PC-3 (cell line): ENCODE results near the gene IL20RA. TPM values are rescaled to one million over a fixed set of nuclear protein-coding genes. Genes with fewer than 3 reads are reported as not detected.

ENCODE experiments used
- ATAC-seq: fragments of 200-7000 bp; cut with Tn5 transposase; 2 replicates; pipeline ENCODE4 v1.9.1; 2020; ENCODE audit warnings: mild to moderate bottlenecking, moderate library complexity
- BruUV-seq: library from RNA; stranded (reverse); fragments of 400-500 nt; replicated peaks from 2 replicates; lab custom pipeline; 2021; lab: Mats Ljungman, UMichigan
- CTCF ChIA-PET: fragments of 300-600 bp; sonication (Branson Sonifier 250); formaldehyde crosslinking; loops from one replicate; lab custom pipeline; 2022; ENCODE audit warnings: antibody characterized with exemption; lab: Charles Lee
- POLR2A ChIA-PET: fragments of 300-600 bp; sonication (Branson Sonifier 250); formaldehyde crosslinking; loops from one replicate; lab custom pipeline; 2022; ENCODE audit warnings: antibody characterized with exemption; ENCODE audit not compliant: unreplicated experiment; lab: Charles Lee
- DNase-seq: peaks from one replicate; pipeline ENCODE4 v3.0.0-alpha.2; 2015
- H2AFZ ChIP-seq: fragments of 300-600 bp; sonication (generic); 2 replicates; pipeline ENCODE4 v1.6.0; 2016; ENCODE audit warnings: antibody characterized with exemption, low read length
- H3F3A ChIP-seq: fragments of 300-600 bp; sonication (generic); one replicate; pipeline ENCODE4 v1.6.0; 2017; ENCODE audit warnings: antibody characterized with exemption, low read length, control low read depth, mild to moderate bottlenecking; ENCODE audit not compliant: unreplicated experiment
- H3K27ac ChIP-seq: fragments of 300-600 bp; sonication (generic); 2 replicates; pipeline ENCODE4 v1.5.1; 2016; ENCODE audit warnings: mild to moderate bottlenecking, low read length
- H3K27me3 ChIP-seq: fragments of 300-600 bp; sonication (generic); 2 replicates; pipeline ENCODE4 v1.6.1; 2016; ENCODE audit warnings: low read length, mixed read lengths
- H3K36me3 ChIP-seq: fragments of 300-600 bp; sonication (generic); 2 replicates; pipeline ENCODE4 v1.6.1; 2016; ENCODE audit warnings: low read depth, mixed run types, low read length, mixed read lengths
- H3K4me1 ChIP-seq: fragments of 300-600 bp; sonication (generic); 2 replicates; pipeline ENCODE4 v1.5.1; 2016; ENCODE audit warnings: low read length; ENCODE audit not compliant: insufficient read depth
- H3K4me2 ChIP-seq: fragments of 300-600 bp; sonication (generic); 2 replicates; pipeline ENCODE4 v1.6.0; 2016; ENCODE audit warnings: low read length
- H3K4me3 ChIP-seq: fragments of 300-600 bp; sonication (generic); 2 replicates; pipeline ENCODE4 v1.5.1; 2016; ENCODE audit warnings: mild to moderate bottlenecking, low read length, mixed read lengths
- H3K79me2 ChIP-seq: fragments of 300-600 bp; sonication (generic); 2 replicates; pipeline ENCODE4 v1.6.1; 2017; ENCODE audit warnings: low read length, mixed read lengths
- H3K9ac ChIP-seq: fragments of 300-600 bp; sonication (generic); 2 replicates; pipeline ENCODE4 v1.6.0; 2016; ENCODE audit warnings: mild to moderate bottlenecking, low read length
- H3K9me2 ChIP-seq: fragments of 300-600 bp; sonication (generic); replicated peaks from 2 replicates; pipeline ENCODE4 v1.6.1; 2016; ENCODE audit warnings: mixed run types, low read length, mixed read lengths
- H3K9me3 ChIP-seq: fragments of 300-600 bp; sonication (generic); 2 replicates; pipeline ENCODE4 v1.6.1; 2016; ENCODE audit warnings: low read length, mixed read lengths
- H4K20me1 ChIP-seq: fragments of 300-600 bp; sonication (generic); 2 replicates; pipeline ENCODE4 v1.6.1; 2016; ENCODE audit warnings: low read length, mixed read lengths
- EZH2 ChIP-seq: fragments of 300-600 bp; sonication (generic); IDR thresholded peaks from one replicate; pipeline ENCODE4 v1.6.1; 2017; ENCODE audit warnings: antibody characterized with exemption, mild to moderate bottlenecking, low read length; ENCODE audit not compliant: unreplicated experiment
- EZH2phosphoT487 ChIP-seq: fragments of 300-600 bp; sonication (generic); IDR thresholded peaks from 2 replicates; pipeline ENCODE4 v1.6.1; 2018; ENCODE audit warnings: mild to moderate bottlenecking, antibody characterized with exemption, low read length, borderline replicate concordance
- intact Hi-C: fragments of 100-400 bp; cut with micrococcal nuclease; formaldehyde crosslinking; loops from 2 replicates; pipeline ENCODE4 v1.9.0; 2023
- total RNA-seq: library from RNA; depleted of rRNA; stranded (reverse); fragments of >200 nt; gene quantifications from 2 replicates; pipeline ENCODE4 v1.2.3, GENCODE V29; 2014
- TF ChIP-seq, protein P1 (sequence below): fragments of 300-600 bp; sonication (generic); conservative IDR thresholded peaks from 2 replicates; pipeline ENCODE4 v1.5.1; 2017; ENCODE audit warnings: antibody characterized with exemption, low read depth, mild to moderate bottlenecking, low read length

The IL20RA gene
- total RNA-seq, 1 experiment from 2014 or later: 6.0 TPM

DNA sequence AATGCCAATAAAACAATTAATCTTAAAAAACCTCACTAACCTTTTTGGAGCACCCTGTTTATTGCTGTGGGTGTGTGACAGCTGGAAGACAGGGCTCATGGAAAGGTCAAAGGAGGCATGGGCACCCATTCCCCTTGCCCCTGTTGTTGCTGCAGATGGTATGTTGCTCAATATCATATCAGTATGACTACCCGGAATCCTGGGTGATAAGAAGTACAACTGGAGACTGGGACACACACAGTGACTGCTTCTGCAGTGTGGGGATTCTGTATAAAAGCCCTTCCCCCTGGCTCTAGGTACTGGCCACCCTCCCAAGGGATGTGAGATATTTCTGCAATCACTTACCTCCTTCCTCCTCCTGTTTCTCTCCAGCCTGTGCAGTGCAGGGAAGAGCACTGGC is 47.3 kb upstream of the IL20RA start:
- Histone ChIP-seq H3K4me3 (no peak overlapping the region), H3K36me3 (no peaks in the 10 kb centered on the region), H2AFZ (no peak overlapping the region), H3K9me3 (no peaks in the 10 kb centered on the region), H3K4me2 (no peak overlapping the region), H3K9me2 (no peaks in the 10 kb centered on the region), H3K79me2 (no peaks in the 10 kb centered on the region), H3K27ac (no peak overlapping the region), H3K27me3 (no peaks in the 10 kb centered on the region), H3F3A (no peaks in the 10 kb centered on the region), H3K9ac (no peak overlapping the region), H3K4me1 (0 out of 2 replicates have a peak, but pooled peaks cover 4% of the 10 kb centered on the region), H4K20me1 (no peaks in the 10 kb centered on the region)
- ChIA-PET POLR2A (no interaction called here), CTCF (no interaction called here)
- ATAC-seq: no peak
- intact Hi-C loops: no loop called here
- TF ChIP-seq, protein P1, sequence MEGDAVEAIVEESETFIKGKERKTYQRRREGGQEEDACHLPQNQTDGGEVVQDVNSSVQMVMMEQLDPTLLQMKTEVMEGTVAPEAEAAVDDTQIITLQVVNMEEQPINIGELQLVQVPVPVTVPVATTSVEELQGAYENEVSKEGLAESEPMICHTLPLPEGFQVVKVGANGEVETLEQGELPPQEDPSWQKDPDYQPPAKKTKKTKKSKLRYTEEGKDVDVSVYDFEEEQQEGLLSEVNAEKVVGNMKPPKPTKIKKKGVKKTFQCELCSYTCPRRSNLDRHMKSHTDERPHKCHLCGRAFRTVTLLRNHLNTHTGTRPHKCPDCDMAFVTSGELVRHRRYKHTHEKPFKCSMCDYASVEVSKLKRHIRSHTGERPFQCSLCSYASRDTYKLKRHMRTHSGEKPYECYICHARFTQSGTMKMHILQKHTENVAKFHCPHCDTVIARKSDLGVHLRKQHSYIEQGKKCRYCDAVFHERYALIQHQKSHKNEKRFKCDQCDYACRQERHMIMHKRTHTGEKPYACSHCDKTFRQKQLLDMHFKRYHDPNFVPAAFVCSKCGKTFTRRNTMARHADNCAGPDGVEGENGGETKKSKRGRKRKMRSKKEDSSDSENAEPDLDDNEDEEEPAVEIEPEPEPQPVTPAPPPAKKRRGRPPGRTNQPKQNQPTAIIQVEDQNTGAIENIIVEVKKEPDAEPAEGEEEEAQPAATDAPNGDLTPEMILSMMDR: no peak
- TF ChIP-seq EZH2: no peak
- TF ChIP-seq EZH2phosphoT487: no peak
- DNase-seq: no peak
- no TSS peak for BruUV-seq

DNA sequence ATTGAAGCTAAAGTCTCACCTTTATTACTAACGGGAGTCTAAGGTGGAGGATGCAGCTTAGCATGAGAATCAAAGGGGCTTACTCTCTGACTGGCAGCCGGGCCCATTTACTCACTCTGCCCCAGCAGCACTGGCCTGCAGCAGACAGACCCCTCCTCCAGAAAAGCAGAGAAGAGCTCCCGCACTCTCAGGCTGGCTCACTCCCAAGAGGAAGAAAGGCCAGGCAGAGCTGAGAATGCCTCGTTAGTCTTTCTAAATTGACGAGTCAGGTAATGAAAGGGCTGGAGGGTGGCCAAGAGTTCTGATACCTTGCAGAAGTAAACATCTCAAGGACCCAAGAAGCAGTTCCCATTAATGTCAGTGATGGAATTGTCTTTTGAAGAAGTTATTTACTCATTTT is 44.5 kb upstream of the IL20RA start:
- BruUV-seq: no TSS peak
- DNase-seq (no peak), ATAC-seq (no peak)
- no peak overlapping the region for H3K4me2 ChIP-seq
- H3K36me3 ChIP-seq: no peaks in the 10 kb centered on the region
- H3K9me2 ChIP-seq: no peaks in the 10 kb centered on the region
- no peak overlapping the region for H3K4me3 ChIP-seq
- H2AFZ ChIP-seq: no peak overlapping the region
- H3F3A ChIP-seq: no peaks in the 10 kb centered on the region
- H3K27me3 ChIP-seq: no peaks in the 10 kb centered on the region
- ChIA-PET CTCF (no interaction called here), POLR2A (no interaction called here)
- no peak overlapping the region for H3K27ac ChIP-seq
- TF ChIP-seq EZH2phosphoT487 (no peak), EZH2 (no peak)
- TF ChIP-seq, protein P1: no peak
- no peaks in the 10 kb centered on the region for H4K20me1 ChIP-seq
- H3K79me2 ChIP-seq: no peaks in the 10 kb centered on the region
- H3K9me3 ChIP-seq: no peaks in the 10 kb centered on the region
- H3K4me1 ChIP-seq: 0 out of 2 replicates have a peak, but pooled peaks cover 4% of the 10 kb centered on the region
- intact Hi-C loops: no loop called here
- H3K9ac ChIP-seq: no peak overlapping the region

DNA sequence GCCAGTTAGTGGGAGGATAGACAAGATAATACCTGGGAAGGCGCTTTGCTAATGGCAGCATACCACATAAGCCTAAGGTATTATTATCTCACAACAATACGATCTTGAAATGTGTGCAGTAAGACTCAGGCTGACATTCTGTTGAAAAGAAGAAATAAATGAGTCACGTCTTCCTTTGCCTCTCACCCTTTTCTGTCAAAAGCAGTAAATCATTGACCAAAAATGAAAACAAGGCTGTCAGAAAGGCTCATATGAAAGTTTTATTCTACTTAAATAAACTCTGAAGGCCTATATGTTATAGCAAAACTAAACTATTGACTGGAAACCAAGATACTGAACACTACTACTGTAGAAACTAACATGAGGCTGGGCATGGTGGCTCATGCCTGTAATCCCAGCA is 43.1 kb upstream of the IL20RA start:
- no peaks in the 10 kb centered on the region for H3K79me2 ChIP-seq
- no peaks in the 10 kb centered on the region for H3K4me1 ChIP-seq
- H3K4me3 ChIP-seq: no peak overlapping the region
- no peaks in the 10 kb centered on the region for H4K20me1 ChIP-seq
- ATAC-seq: no peak
- TF ChIP-seq EZH2: no peak
- TF ChIP-seq, protein P1: no peak
- TF ChIP-seq EZH2phosphoT487: no peak
- H3K4me2 ChIP-seq: no peak overlapping the region
- ChIA-PET POLR2A (no interaction called here), CTCF (no interaction called here)
- H3K36me3 ChIP-seq: no peaks in the 10 kb centered on the region
- no peaks in the 10 kb centered on the region for H3F3A ChIP-seq
- H3K27ac ChIP-seq: no peak overlapping the region
- H3K9me2 ChIP-seq: no peaks in the 10 kb centered on the region
- intact Hi-C loops: no loop called here
- H2AFZ ChIP-seq: no peak overlapping the region
- BruUV-seq: no TSS peak
- DNase-seq: no peak
- H3K9ac ChIP-seq: no peak overlapping the region
- no peaks in the 10 kb centered on the region for H3K9me3 ChIP-seq
- H3K27me3 ChIP-seq: no peaks in the 10 kb centered on the region
